H9 (cell line): ENCODE measurements around the gene ORC1. TPM values are rescaled to one million over a fixed set of nuclear protein-coding genes. Genes with fewer than 3 reads are reported as not detected.

Experiments used
- DNase-seq: peaks from one replicate; pipeline ENCODE4 v3.0.0-alpha.2; 2017
- H2AFZ ChIP-seq: one replicate; pipeline ENCODE4 v1.6.1; 2013; ENCODE audit warnings: mild to moderate bottlenecking, low read length, control low read depth, moderate library complexity
- H2AK5ac ChIP-seq: 2 replicates; pipeline ENCODE4 v1.6.1; 2013; ENCODE audit warnings: low read length, control low read depth, mixed read lengths; ENCODE audit not compliant: insufficient read length
- H2BK120ac ChIP-seq: one replicate; pipeline ENCODE4 v1.6.1; 2013; ENCODE audit warnings: low read depth, mild to moderate bottlenecking, low read length, control low read depth, inconsistent platforms; ENCODE audit not compliant: poor library complexity, severe bottlenecking
- H2BK12ac ChIP-seq: 2 replicates; pipeline ENCODE4 v1.6.1; 2013; ENCODE audit warnings: low read length, control low read depth, mixed read lengths, low read depth; ENCODE audit not compliant: insufficient read length
- H2BK15ac ChIP-seq: 2 replicates; pipeline ENCODE4 v1.6.1; 2013; ENCODE audit warnings: low read depth, low read length, control low read depth
- H2BK20ac ChIP-seq: one replicate; pipeline ENCODE4 v1.6.1; 2013; ENCODE audit warnings: low read depth, mild to moderate bottlenecking, low read length, control low read depth, inconsistent platforms; ENCODE audit not compliant: poor library complexity, severe bottlenecking
- H2BK5ac ChIP-seq: 2 replicates; pipeline ENCODE4 v1.6.1; 2013; ENCODE audit warnings: low read length, control low read depth, mixed read lengths; ENCODE audit not compliant: insufficient read length
- H3K14ac ChIP-seq: 2 replicates; pipeline ENCODE4 v1.6.1; 2013; ENCODE audit warnings: low read length, control low read depth; ENCODE audit not compliant: insufficient read depth
- H3K18ac ChIP-seq: 2 replicates; pipeline ENCODE4 v1.6.1; 2013; ENCODE audit warnings: low read depth, mild to moderate bottlenecking, mixed read lengths, low read length, control low read depth; ENCODE audit not compliant: insufficient read length
- H3K23ac ChIP-seq: 2 replicates; pipeline ENCODE4 v1.6.1; 2013; ENCODE audit warnings: low read length, control low read depth, mixed read lengths, low read depth; ENCODE audit not compliant: insufficient read length
- H3K23me2 ChIP-seq: 2 replicates; pipeline ENCODE4 v1.6.1; 2013; ENCODE audit warnings: low read depth, mild to moderate bottlenecking, mixed read lengths, low read length, control low read depth; ENCODE audit not compliant: insufficient read length, poor library complexity, severe bottlenecking
- H3K27ac ChIP-seq: 2 replicates; pipeline ENCODE4 v1.5.1; 2013; ENCODE audit warnings: low read length, control low read depth, mixed read lengths, low read depth; ENCODE audit not compliant: insufficient read length
- H3K27me3 ChIP-seq: 2 replicates; pipeline ENCODE4 v1.6.1; 2013; ENCODE audit warnings: low read length, control low read depth, inconsistent platforms; ENCODE audit not compliant: insufficient read depth
- H3K4ac ChIP-seq: 2 replicates; pipeline ENCODE4 v1.6.1; 2013; ENCODE audit warnings: low read depth, mild to moderate bottlenecking, control low read depth, inconsistent platforms, low read length, moderate library complexity
- H3K4me1 ChIP-seq: 2 replicates; pipeline ENCODE4 v1.6.1; 2013; ENCODE audit warnings: low read length, control low read depth, inconsistent platforms; ENCODE audit not compliant: insufficient read depth
- H3K4me2 ChIP-seq: 2 replicates; pipeline ENCODE4 v1.6.1; 2013; ENCODE audit warnings: low read length, control low read depth, mixed read lengths; ENCODE audit not compliant: insufficient read length, insufficient read depth
- H3K56ac ChIP-seq: 2 replicates; pipeline ENCODE4 v1.6.1; 2013; ENCODE audit warnings: low read depth, mild to moderate bottlenecking, mixed read lengths, low read length, control low read depth; ENCODE audit not compliant: insufficient read length
- H3K79me1 ChIP-seq: 2 replicates; pipeline ENCODE4 v1.6.1; 2013; ENCODE audit warnings: low read depth, mild to moderate bottlenecking, moderate library complexity, low read length, control low read depth, inconsistent platforms; ENCODE audit not compliant: insufficient read depth, poor library complexity, severe bottlenecking
- H3K79me2 ChIP-seq: 2 replicates; pipeline ENCODE4 v1.6.1; 2013; ENCODE audit warnings: low read length, control low read depth, inconsistent platforms; ENCODE audit not compliant: insufficient read depth
- H3K9ac ChIP-seq: 2 replicates; pipeline ENCODE4 v1.6.1; 2013; ENCODE audit warnings: low read length, control low read depth, mixed read lengths; ENCODE audit not compliant: insufficient read length; ENCODE audit errors: extremely low read depth
- H3K9me3 ChIP-seq: one replicate; pipeline ENCODE4 v1.6.1; 2013; ENCODE audit warnings: low read depth, low read length, inconsistent platforms; ENCODE audit not compliant: control insufficient read depth
- H3T11ph ChIP-seq: one replicate; pipeline ENCODE4 v1.6.1; 2013; ENCODE audit warnings: mild to moderate bottlenecking, low read length, control low read depth, inconsistent platforms
- H4K20me1 ChIP-seq: one replicate; pipeline ENCODE4 v1.6.1; 2013; ENCODE audit not compliant: control insufficient read depth, insufficient read length, insufficient read depth
- H4K5ac ChIP-seq: 2 replicates; pipeline ENCODE4 v1.6.1; 2013; ENCODE audit warnings: low read depth, mild to moderate bottlenecking, mixed read lengths, low read length, control low read depth; ENCODE audit not compliant: insufficient read length
- H4K8ac ChIP-seq: replicated peaks from 2 replicates; pipeline ENCODE4 v1.6.1; 2013; ENCODE audit warnings: low read length, control low read depth, mixed read lengths, low read depth; ENCODE audit not compliant: insufficient read length
- H4K91ac ChIP-seq: 2 replicates; pipeline ENCODE4 v1.6.1; 2013; ENCODE audit warnings: low read depth, mild to moderate bottlenecking, moderate library complexity, mixed read lengths, low read length, control low read depth; ENCODE audit not compliant: insufficient read length
- H3K27ac Mint-ChIP-seq, 3 experiments: 2 replicates in 2 of 3; 3 replicates in 1 of 3; pipeline ENCODE4 v1.8.0; 2020 to 2021; ENCODE audit warnings: mixed read lengths in 3 of 3, mild to moderate bottlenecking in 1 of 3, moderate library complexity in 1 of 3
- H3K27me3 Mint-ChIP-seq: 2 replicates; pipeline ENCODE4 v1.8.0; 2021; ENCODE audit warnings: low read depth, mild to moderate bottlenecking, moderate library complexity, mixed read lengths
- H3K36me3 Mint-ChIP-seq, 3 experiments: 2 replicates in 2 of 3; 3 replicates in 1 of 3; pipeline ENCODE4 v1.8.0; 2020 to 2021; ENCODE audit warnings: low read depth in 3 of 3, mixed read lengths in 3 of 3; ENCODE audit not compliant: insufficient read depth in 1 of 3
- H3K4me1 Mint-ChIP-seq, 2 experiments: 2 replicates each; pipeline ENCODE4 v1.8.0; 2020; ENCODE audit warnings: mixed read lengths in 2 of 2
- H3K4me3 Mint-ChIP-seq, 2 experiments: 2 replicates in 1 of 2; 3 replicates in 1 of 2; pipeline ENCODE4 v1.8.0; 2020 to 2021; ENCODE audit warnings: mild to moderate bottlenecking in 2 of 2, mixed read lengths in 2 of 2, moderate library complexity in 1 of 2
- H3K9me3 Mint-ChIP-seq, 2 experiments: 2 replicates in 1 of 2; 3 replicates in 1 of 2; pipeline ENCODE4 v1.8.0; 2020; ENCODE audit warnings: mild to moderate bottlenecking in 2 of 2, mixed read lengths in 2 of 2, moderate library complexity in 1 of 2
- CTCF ChIP-seq: fragments of 200-600 bp; sonication (generic); conservative IDR thresholded peaks from 3 replicates; pipeline ENCODE4 v1.8.0; 2021; ENCODE audit warnings: antibody characterized with exemption, mild to moderate bottlenecking
- WGBS: extraction: QIAGEN DNeasy Blood & Tissue Kit; methylation state at CpG from one replicate; pipeline ENCODE4 v1.1.7; 2013; ENCODE audit warnings: missing lambda C conversion rate, low lambda C conversion rate, mixed read lengths; ENCODE audit not compliant: insufficient read length; ENCODE audit errors: extremely low coverage; 5-methylcytosine and 5-hydroxymethylcytosine counted together
- total RNA-seq: library from RNA; stranded (reverse); gene quantifications from 2 replicates; pipeline ENCODE4 v1.2.1, GENCODE V29; 2021

The ORC1 gene
- total RNA-seq, 1 experiment from 2014 or later = 46.4 TPM

- Histone ChIP-seq H2BK12ac (no peak overlapping the region), H2AFZ (no peak overlapping the region), H3K79me2 (no peaks in the 10 kb centered on the region), H2BK15ac (no peak overlapping the region), H2BK5ac (no peak overlapping the region), H4K8ac (no peak overlapping the region), H3K23me2 (no peaks in the 10 kb centered on the region), H2AK5ac (no peak overlapping the region), H3K4ac (no peak overlapping the region), H3K4me2 (no peak overlapping the region), H4K20me1 (no peaks in the 10 kb centered on the region), H3K9ac (no peak overlapping the region), H3K23ac (no peak overlapping the region), H3K27me3 (no peaks in the 10 kb centered on the region), H3K79me1 (no peaks in the 10 kb centered on the region), H4K91ac (no peak overlapping the region), H3K27ac (no peak overlapping the region), H3K56ac (no peak overlapping the region), H3K18ac (no peak overlapping the region), H3K14ac (no peak overlapping the region), H4K5ac (no peak overlapping the region), H3K9me3 (no peaks in the 10 kb centered on the region), H2BK120ac (no peak overlapping the region), H3K4me1 (no peaks in the 10 kb centered on the region), H2BK20ac (no peak overlapping the region), H3T11ph (no peak overlapping the region)
- TF ChIP-seq CTCF = peak; percentile 31; the same call in 1 of the 3 replicates
- no CpG with 5 or more reads among the region's 24 CpGs for WGBS
- H3K27ac Mint-ChIP-seq = no peak overlapping the region; a peak in 1 of 7 replicates
- no peaks in the 10 kb centered on the region for H3K9me3 Mint-ChIP-seq
- H3K4me1 Mint-ChIP-seq = peaks cover 5 to 7% of the 10 kb centered on the region in 2 experiments
- no peak overlapping the region for H3K4me3 Mint-ChIP-seq
- DNase-seq = no peak
- H3K27me3 Mint-ChIP-seq = no peaks in the 10 kb centered on the region
- H3K36me3 Mint-ChIP-seq = peaks cover 38 to 88% (median 82%) of the 10 kb centered on the region in 3 experiments
Measured at GRCh38 chr1:52359676-52360594, 44.3 kb downstream of the ORC1 start.
